Activated CD8-positive, alpha-beta T cell treated with anti-CD3 and anti-CD28 coated beads for 36 hours (primary cell): ENCODE data around the gene CUL9. TPM values are rescaled to one million over a fixed set of nuclear protein-coding genes. Genes with fewer than 3 reads are reported as not detected.

ENCODE experiments used
- ATAC-seq: fragments of 200-7000 bp; cut with Tn5 transposase; one replicate; pipeline ENCODE4 v1.10.0; 2021; ENCODE audit warnings: mild to moderate bottlenecking, moderate library complexity
- CTCF ChIA-PET: fragments of 350-600 bp; sonication (Branson Sonifier 250); formaldehyde crosslinking; loops from one replicate; lab custom pipeline; 2021; ENCODE audit warnings: antibody characterized with exemption; lab: Charles Lee
- POLR2A ChIA-PET: fragments of 350-600 bp; sonication (Branson Sonifier 250); formaldehyde crosslinking; loops from one replicate; lab custom pipeline; 2021; ENCODE audit warnings: antibody characterized with exemption; lab: Charles Lee
- DNase-seq: peaks from one replicate; pipeline ENCODE4 v3.0.0-alpha.2; 2020
- H3K27ac Mint-ChIP-seq: one replicate; pipeline ENCODE4 v1.8.0; 2021; ENCODE audit warnings: mild to moderate bottlenecking, mixed read lengths
- H3K27me3 Mint-ChIP-seq: one replicate; pipeline ENCODE4 v1.8.0; 2021; ENCODE audit warnings: mixed read lengths
- H3K36me3 Mint-ChIP-seq: one replicate; pipeline ENCODE4 v1.8.0; 2021; ENCODE audit warnings: low read depth, mixed read lengths
- H3K4me1 Mint-ChIP-seq: one replicate; pipeline ENCODE4 v1.8.0; 2021; ENCODE audit warnings: low read depth, mixed read lengths
- H3K4me3 Mint-ChIP-seq: one replicate; pipeline ENCODE4 v1.8.0; 2021; ENCODE audit warnings: mild to moderate bottlenecking, moderate library complexity, mixed read lengths
- H3K9me3 Mint-ChIP-seq: one replicate; pipeline ENCODE4 v1.8.0; 2021; ENCODE audit warnings: mixed read lengths
- CTCF ChIP-seq: fragments of 200-600 bp; IDR thresholded peaks from one replicate; pipeline ENCODE4 v1.8.0; 2022; ENCODE audit warnings: antibody characterized with exemption, mild to moderate bottlenecking
- intact Hi-C: fragments of 100-400 bp; cut with micrococcal nuclease; formaldehyde crosslinking; loops from one replicate; pipeline ENCODE4 v1.10.0; 2022
- total RNA-seq, 2 experiments: library from RNA; stranded (reverse); gene quantifications; one replicate each; pipeline ENCODE4 v1.2.3, GENCODE V29; 2021

Gene CUL9
- total RNA-seq, 2 experiments from 2014 or later, result 38.8 to 43.1 TPM

GRCh38 chr6:43243664-43244321, 61.8 kb downstream of the CUL9 start:
- ChIA-PET CTCF (interaction anchor here (0.7 kb wide), 1 partner anchor 14 kb away, joined by 3 read pairs; no protein-coding TSS in a partner anchor), POLR2A (interaction anchor here (0.9 kb wide), 1 partner anchor 14 kb away, joined by 3 read pairs; no protein-coding TSS in a partner anchor)
- no peak overlapping the region for H3K27ac Mint-ChIP-seq
- H3K36me3 Mint-ChIP-seq, result peaks cover 2% of the 10 kb centered on the region
- H3K27me3 Mint-ChIP-seq, result peaks cover 27% of the 10 kb centered on the region
- H3K4me3 Mint-ChIP-seq, result no peak overlapping the region
- H3K9me3 Mint-ChIP-seq, result peaks cover 2% of the 10 kb centered on the region
- no peak for DNase-seq
- TF ChIP-seq CTCF, result no peak
- intact Hi-C loops, result no loop called here
- peaks cover 11% of the 10 kb centered on the region for H3K4me1 Mint-ChIP-seq
- ATAC-seq, result no peak

- DNase-seq (no peak), ATAC-seq (peak; percentile 31)
- intact Hi-C loops, result no loop called here
- no peak for TF ChIP-seq CTCF
- H3K4me1 Mint-ChIP-seq, result peaks cover 20% of the 10 kb centered on the region
- no peaks in the 10 kb centered on the region for H3K9me3 Mint-ChIP-seq
- no peaks in the 10 kb centered on the region for H3K36me3 Mint-ChIP-seq
- H3K4me3 Mint-ChIP-seq, result peak overlapping the region; percentile 77
- H3K27me3 Mint-ChIP-seq, result peaks cover 20% of the 10 kb centered on the region
- CTCF ChIA-PET, result interaction anchor here (1.2 to 2.0 kb wide), 3 partner anchors 15 to 18 kb away, joined by 5 to 7 read pairs (median 5); partner anchors contain the start of gene DNPH1
- POLR2A ChIA-PET, result interaction anchor here (0.6 to 1.6 kb wide), 8 partner anchors 9 to 264 kb away, joined by 3 to 9 read pairs (median 4); partner anchors contain the start of genes DNPH1 and LRRC73
- H3K27ac Mint-ChIP-seq, result no peak overlapping the region
These were observed 64.5 kb downstream of the CUL9 start for GRCh38 chr6:43246301-43247113.

- peak overlapping the region; percentile 83 for H3K27ac Mint-ChIP-seq
- CTCF ChIA-PET, result interaction anchor here (1.2 to 2.1 kb wide), 5 partner anchors 10 to 18 kb away, joined by 3 to 11 read pairs (median 5); partner anchors contain the start of gene DNPH1
- no peaks in the 10 kb centered on the region for H3K9me3 Mint-ChIP-seq
- no peak for TF ChIP-seq CTCF
- DNase-seq (peak; percentile 90), ATAC-seq (peak; percentile 98)
- H3K4me1 Mint-ChIP-seq, result peaks cover 24% of the 10 kb centered on the region
- POLR2A ChIA-PET, result interaction anchor here (0.7 to 1.6 kb wide), 7 partner anchors 9 to 263 kb away, joined by 3 to 9 read pairs (median 4); partner anchors contain the start of genes DNPH1 and LRRC73
- H3K4me3 Mint-ChIP-seq, result peak overlapping the region; percentile 77
- peaks cover 18% of the 10 kb centered on the region for H3K27me3 Mint-ChIP-seq
- intact Hi-C loops, result no loop called here
- H3K36me3 Mint-ChIP-seq, result no peaks in the 10 kb centered on the region
These were observed 65.4 kb downstream of the CUL9 start for GRCh38 chr6:43247114-43247999.

GRCh38 chr6:43248101-43248500, 66.1 kb downstream of the CUL9 start:
- Mint-ChIP-seq H3K27me3 (peaks cover 22% of the 10 kb centered on the region), H3K36me3 (no peaks in the 10 kb centered on the region), H3K27ac (no peak overlapping the region), H3K4me3 (peak overlapping the region; percentile 77), H3K9me3 (no peaks in the 10 kb centered on the region), H3K4me1 (peaks cover 24% of the 10 kb centered on the region)
- TF ChIP-seq CTCF, result no peak
- ChIA-PET CTCF (interaction anchor here (1.2 to 2.1 kb wide), 2 partner anchors 10 to 19 kb away, joined by 3 to 11 read pairs; partner anchors contain the start of gene DNPH1), POLR2A (no interaction called here)
- intact Hi-C loops, result no loop called here
- DNase-seq (no peak), ATAC-seq (no peak)
